Nephron progenitor cell (in vitro differentiated cells): ENCODE data around the gene MTG1.

Experiments
- DNase-seq: peaks from one replicate; pipeline ENCODE4 v3.0.0; 2021
- H3K27ac Mint-ChIP-seq: 2 replicates; pipeline ENCODE4 v1.8.0; 2021; ENCODE audit warnings: mild to moderate bottlenecking, moderate library complexity, mixed read lengths
- H3K27me3 Mint-ChIP-seq: 2 replicates; pipeline ENCODE4 v1.8.0; 2021; ENCODE audit warnings: mild to moderate bottlenecking, low read depth, mixed read lengths; ENCODE audit not compliant: poor library complexity
- H3K36me3 Mint-ChIP-seq: 2 replicates; pipeline ENCODE4 v1.8.0; 2021; ENCODE audit warnings: low read depth, mixed read lengths
- H3K4me1 Mint-ChIP-seq: 2 replicates; pipeline ENCODE4 v1.8.0; 2021; ENCODE audit warnings: mixed read lengths
- H3K4me3 Mint-ChIP-seq: 2 replicates; pipeline ENCODE4 v1.8.0; 2021; ENCODE audit warnings: mild to moderate bottlenecking, moderate library complexity, mixed read lengths
- H3K9me3 Mint-ChIP-seq: 2 replicates; pipeline ENCODE4 v1.8.0; 2021; ENCODE audit warnings: mild to moderate bottlenecking, moderate library complexity, mixed read lengths
- TF ChIP-seq, protein P1 (sequence below): fragments of 200-600 bp; sonication (generic); IDR thresholded peaks from 2 replicates; pipeline ENCODE4 v1.5.0; 2021; ENCODE audit warnings: antibody characterized with exemption

The MTG1 gene

GRCh38 chr10:133448120-133448519 lies 54.2 kb downstream of the MTG1 start:
- Mint-ChIP-seq H3K4me1 (no peaks in the 10 kb centered on the region), H3K27ac (no peak overlapping the region), H3K27me3 (no peaks in the 10 kb centered on the region), H3K4me3 (no peak overlapping the region), H3K9me3 (peaks cover 81% of the 10 kb centered on the region), H3K36me3 (peaks cover 19% of the 10 kb centered on the region)
- no peak for DNase-seq
- TF ChIP-seq, protein P1, sequence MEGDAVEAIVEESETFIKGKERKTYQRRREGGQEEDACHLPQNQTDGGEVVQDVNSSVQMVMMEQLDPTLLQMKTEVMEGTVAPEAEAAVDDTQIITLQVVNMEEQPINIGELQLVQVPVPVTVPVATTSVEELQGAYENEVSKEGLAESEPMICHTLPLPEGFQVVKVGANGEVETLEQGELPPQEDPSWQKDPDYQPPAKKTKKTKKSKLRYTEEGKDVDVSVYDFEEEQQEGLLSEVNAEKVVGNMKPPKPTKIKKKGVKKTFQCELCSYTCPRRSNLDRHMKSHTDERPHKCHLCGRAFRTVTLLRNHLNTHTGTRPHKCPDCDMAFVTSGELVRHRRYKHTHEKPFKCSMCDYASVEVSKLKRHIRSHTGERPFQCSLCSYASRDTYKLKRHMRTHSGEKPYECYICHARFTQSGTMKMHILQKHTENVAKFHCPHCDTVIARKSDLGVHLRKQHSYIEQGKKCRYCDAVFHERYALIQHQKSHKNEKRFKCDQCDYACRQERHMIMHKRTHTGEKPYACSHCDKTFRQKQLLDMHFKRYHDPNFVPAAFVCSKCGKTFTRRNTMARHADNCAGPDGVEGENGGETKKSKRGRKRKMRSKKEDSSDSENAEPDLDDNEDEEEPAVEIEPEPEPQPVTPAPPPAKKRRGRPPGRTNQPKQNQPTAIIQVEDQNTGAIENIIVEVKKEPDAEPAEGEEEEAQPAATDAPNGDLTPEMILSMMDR = no peak

DNA sequence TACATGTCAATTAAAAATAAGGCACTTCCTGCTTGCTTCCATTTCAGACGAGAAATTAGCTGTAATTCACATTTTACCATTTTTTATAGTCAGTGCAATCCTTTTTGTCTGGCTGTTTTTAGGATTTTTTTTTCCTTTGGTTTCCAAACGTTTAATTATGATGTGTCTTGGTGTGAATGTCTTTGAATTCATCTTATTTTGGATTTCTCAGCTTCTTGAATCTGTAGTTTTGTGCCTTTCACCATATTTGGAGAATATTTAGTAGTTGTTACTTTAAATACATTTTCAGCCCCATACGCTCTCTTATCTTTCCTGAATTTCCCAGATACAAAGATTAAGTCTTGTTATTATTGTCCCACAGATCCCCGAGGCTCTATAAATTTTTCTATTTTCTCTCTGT lies 57.4 kb downstream of the MTG1 start:
- TF ChIP-seq, protein P1 = no peak
- Mint-ChIP-seq H3K27ac (no peak overlapping the region), H3K9me3 (peaks cover 86% of the 10 kb centered on the region), H3K4me1 (no peaks in the 10 kb centered on the region), H3K27me3 (peaks cover 3% of the 10 kb centered on the region), H3K4me3 (no peak overlapping the region), H3K36me3 (peaks cover 14% of the 10 kb centered on the region)
- no peak for DNase-seq

- Mint-ChIP-seq H3K27me3 (peaks cover 3% of the 10 kb centered on the region), H3K27ac (no peak overlapping the region), H3K4me3 (no peak overlapping the region), H3K36me3 (peaks cover 7% of the 10 kb centered on the region), H3K4me1 (no peaks in the 10 kb centered on the region), H3K9me3 (peaks cover 83% of the 10 kb centered on the region)
- no peak for DNase-seq
- TF ChIP-seq, protein P1 = no peak
These were observed 58.5 kb downstream of the MTG1 start for GRCh38 chr10:133452453-133452852.

- peaks cover 3% of the 10 kb centered on the region for H3K36me3 Mint-ChIP-seq
- H3K27ac Mint-ChIP-seq = no peak within 1 kb of the TSS
- no peak within 1 kb of the TSS for H3K4me3 Mint-ChIP-seq
- H3K27me3 Mint-ChIP-seq = peaks cover 3% of the 10 kb centered on the region
- no peak for DNase-seq
- no peaks in the 10 kb centered on the region for H3K4me1 Mint-ChIP-seq
- H3K9me3 Mint-ChIP-seq = peaks cover 80% of the 10 kb centered on the region
- TF ChIP-seq, protein P1 = no peak
These were observed 59.7 kb downstream of the MTG1 start, which contains the start of gene SCART1 for GRCh38 chr10:133453516-133454203. SCART1 (plus strand) TSS chr10:133453945; CDS start chr10:133453998, 53 bp downstream.

GRCh38 chr10:133454204-133454893 lies 60.4 kb downstream of the MTG1 start:
- peaks cover 79% of the 10 kb centered on the region for H3K9me3 Mint-ChIP-seq
- TF ChIP-seq, protein P1 = no peak
- peaks cover 3% of the 10 kb centered on the region for H3K27me3 Mint-ChIP-seq
- no peak overlapping the region for H3K27ac Mint-ChIP-seq
- peaks cover 4% of the 10 kb centered on the region for H3K36me3 Mint-ChIP-seq
- no peaks in the 10 kb centered on the region for H3K4me1 Mint-ChIP-seq
- DNase-seq = no peak
- no peak overlapping the region for H3K4me3 Mint-ChIP-seq
